Stimulated activated CD8-positive, alpha-beta memory T cell treated with anti-CD3 and anti-CD28 coated beads, Interleukin-4, amount 100 ng/mL, for 4 hours (primary cell): Measurements from ENCODE around the gene OR1S1.
"Not testable (repeated sequence)": the region's sequence is repeated elsewhere in the genome, so short reads cannot be mapped to it uniquely, and the experiment has no call there.

Source experiments
- DNase-seq, 2 donors: peaks; one replicate each; pipeline ENCODE4 v3.0.0-alpha.2; 2020; ENCODE audit warnings: low read depth in 2 of 2, low spot score in 1 of 2

The OR1S1 gene

DNA sequence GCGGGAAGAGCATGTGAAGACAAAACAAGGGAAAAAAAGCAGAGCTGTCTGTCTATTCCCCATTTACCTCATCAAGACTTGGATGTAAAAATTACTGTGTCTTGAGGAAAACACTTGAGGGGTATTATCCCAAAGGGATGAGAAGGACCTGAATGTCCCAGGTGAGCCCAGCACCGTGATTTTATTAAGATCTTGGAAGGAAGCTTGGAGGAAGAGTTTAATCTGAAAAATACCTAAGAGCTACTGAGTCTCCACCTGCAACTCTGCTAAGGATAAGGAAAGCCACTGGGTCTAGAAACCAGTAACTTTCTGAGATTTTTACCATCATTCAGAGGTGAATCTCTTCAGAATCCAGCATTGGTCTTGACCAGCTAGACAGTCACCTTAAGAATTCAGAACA, at the start of gene OR1S1:
TSS of gene OR1S1 (plus strand) at position 301 of the 400 bp plus-strand sequence.
- not testable (repeated sequence) for DNase-seq

DNA sequence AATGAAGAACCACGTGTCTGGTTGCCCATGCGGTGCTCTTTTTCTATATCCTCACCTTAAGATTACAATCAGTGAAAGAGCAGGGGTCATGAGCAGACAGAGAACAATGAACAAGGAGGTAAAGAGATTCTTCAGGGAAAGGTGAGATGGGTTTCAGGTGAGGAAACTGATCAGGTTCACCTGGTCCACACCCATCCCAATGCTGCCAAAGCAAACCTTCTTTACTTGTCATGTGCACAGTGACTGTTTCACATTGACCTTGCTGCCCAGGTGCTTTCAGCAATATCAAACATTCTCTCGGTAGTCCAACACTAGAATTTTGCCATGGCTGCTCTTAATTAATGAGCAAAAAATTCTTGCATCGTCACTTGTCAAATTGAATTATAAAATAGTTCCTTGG, 48.1 kb upstream of the OR1S1 start:
- DNase-seq: no peak

DNA sequence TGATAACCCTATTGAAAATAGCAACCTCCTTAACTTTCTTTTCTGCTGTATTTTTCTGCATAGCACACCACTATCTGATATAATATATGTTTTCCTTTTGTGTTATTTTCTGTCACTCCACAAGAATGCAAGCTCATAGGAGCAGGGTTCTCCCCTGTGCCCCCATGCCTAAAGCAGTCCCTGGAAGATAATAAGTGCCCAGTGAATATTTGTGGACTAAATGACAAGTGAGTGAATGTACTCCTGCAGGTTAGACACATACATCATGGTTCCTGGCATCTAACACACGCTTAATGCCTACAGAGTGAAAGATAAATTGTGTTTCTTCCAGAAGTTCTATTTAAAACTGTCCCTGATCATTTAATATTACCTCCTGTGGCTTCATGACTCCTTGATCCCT, 47.5 kb upstream of the OR1S1 start:
- DNase-seq: no peak

DNA sequence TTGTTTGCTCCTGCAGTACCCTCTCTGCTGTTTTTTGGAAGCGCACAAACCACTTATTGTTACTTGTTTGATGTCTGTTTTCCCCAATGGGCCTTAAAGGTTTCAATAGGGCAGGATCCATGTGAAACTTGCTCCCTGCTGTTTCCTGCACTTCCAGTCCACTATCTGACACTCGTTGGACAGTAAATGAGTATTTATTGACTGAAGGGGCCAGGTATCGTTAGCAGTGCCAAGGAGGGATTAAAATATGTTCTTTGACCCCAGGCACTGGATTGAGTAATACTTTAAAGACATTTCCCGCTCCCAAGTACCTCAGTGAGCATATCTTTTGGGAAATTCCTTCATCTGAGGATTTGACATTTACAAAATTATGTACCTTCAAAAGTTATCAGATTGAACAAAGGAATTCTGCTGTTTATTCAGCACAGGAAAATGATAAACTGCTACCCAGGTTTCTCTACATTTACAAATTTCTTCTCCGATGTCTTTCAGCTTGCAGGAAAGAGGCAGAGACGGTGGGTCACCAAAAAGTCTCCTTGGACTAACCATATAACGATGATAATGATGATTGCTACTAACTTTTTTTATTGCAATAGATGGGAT, 46.9 kb upstream of the OR1S1 start:
- no peak for DNase-seq

DNA sequence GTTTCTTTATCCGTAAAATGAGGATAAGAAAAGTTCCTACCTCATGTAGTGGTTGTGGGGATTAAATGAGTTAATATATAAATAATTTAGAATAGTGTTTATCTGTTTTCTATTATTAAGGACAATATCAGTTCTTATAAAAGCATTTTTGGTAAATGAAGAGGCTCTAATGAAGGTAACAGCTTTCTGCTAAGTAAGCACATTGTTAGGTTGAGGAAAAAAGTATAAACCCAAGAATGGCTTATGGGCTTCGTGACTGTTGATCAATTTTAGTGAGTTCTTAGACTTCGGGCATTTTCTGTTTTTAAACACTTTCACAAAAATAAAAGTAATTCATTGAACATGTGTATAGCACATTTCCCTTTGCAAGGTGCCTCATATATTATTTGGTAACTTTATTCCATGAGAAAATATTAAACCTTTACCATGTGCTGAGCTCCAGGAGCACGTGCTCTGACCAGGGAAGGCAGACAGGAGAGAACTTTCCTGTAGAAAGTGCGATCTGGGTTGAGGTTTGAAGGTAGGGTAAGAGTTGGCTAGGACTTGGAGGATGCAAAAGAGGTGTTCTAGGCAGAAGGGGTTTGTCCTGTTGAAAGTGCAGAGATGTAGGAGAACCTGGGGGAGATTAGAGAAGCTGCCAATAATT, 35.0 kb upstream of the OR1S1 start:
- DNase-seq: no peak

DNA sequence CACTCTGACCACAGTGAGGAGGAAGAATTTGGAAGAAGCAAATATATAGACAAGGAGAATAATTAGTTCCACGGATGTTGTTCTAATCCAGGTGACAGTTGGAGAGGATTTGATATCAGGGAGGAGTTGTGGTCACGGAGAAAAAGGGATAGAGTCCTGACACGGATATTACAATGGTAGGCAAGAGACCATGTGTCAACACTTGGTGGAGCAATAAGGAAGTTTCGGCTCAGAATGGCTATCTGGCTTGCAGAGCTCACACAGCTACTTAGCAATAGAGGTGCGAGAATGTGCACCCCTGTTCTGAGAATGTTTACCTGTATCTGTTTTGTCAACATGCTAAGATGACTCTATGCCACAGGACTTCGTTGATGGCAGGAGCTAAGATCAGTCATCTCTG, 34.1 kb upstream of the OR1S1 start:
- DNase-seq: no peak

DNA sequence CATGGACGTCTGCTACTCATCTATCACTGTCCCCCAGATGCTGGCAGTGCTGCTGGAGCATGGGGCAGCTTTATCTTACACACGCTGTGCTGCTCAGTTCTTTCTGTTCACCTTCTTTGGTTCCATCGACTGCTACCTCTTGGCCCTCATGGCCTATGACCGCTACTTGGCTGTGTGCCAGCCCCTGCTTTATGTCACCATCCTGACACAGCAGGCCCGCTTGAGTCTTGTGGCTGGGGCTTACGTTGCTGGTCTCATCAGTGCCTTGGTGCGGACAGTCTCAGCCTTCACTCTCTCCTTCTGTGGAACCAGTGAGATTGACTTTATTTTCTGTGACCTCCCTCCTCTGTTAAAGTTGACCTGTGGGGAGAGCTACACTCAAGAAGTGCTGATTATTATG, 32.9 kb upstream of the OR1S1 start:
- no peak for DNase-seq

DNA sequence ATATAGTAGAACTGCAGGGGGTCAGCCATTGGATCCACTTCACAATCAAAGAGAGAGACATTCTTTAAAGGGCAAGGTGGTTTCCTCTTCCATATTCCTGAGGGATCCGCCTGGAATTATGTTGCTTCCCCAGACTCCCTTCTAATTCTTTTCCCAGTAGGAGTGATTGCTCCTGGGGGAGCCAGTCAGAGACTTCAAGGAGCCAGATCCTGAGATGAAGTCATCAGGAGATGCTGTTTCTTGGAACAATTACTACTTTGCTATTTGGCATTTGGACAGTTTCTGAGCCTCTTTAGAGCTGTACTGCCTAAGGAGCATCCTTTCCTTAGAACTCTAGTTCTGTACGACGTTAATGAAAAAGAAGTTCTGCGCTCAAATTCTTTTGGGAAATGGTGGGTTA, 25.6 kb upstream of the OR1S1 start:
- no peak for DNase-seq

DNA sequence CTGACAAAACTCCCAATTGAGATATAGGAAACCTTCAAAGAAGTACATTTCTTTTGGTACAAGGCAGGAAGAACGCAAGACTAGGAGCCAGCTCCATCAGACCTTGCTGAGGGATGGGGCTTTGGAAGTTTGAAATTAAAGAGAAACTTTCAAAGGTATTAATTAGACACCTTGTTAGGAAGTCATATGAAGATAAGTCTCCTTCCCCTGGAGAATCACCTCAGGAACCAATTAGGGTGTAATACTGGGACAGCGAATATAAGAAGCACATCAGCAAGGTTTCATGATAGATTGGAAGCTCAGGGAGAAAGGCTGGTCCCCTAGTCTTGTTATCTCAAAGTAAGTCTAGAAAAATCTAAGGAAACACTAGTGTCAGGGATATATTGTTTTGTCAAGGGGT, 23.8 kb upstream of the OR1S1 start, which contains the start of gene OR9Q2:
TSS of gene OR9Q2 (plus strand) at position 301 of the 400 bp plus-strand sequence. CDS start 1,421 bp downstream, outside the sequence.
- DNase-seq: no peak

DNA sequence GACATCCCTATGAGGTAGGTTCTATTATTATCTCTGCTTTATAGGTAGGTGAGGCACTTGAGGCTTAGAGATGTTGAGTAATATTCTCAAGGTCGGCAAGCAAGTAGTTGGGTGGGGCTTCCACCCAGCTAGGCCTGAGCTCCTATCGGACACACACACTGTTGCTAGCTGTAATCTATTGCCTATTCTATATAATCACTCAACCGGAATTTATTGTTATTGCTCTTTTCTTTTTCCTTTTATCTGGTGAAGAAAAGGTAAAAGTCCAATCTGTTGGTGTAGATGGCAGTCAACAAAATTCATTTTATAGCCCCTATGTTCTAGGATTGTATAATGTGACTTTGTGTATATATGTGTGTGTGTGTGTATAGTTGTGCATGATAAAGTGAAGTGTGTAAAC, 20.3 kb upstream of the OR1S1 start:
- DNase-seq: no peak

DNA sequence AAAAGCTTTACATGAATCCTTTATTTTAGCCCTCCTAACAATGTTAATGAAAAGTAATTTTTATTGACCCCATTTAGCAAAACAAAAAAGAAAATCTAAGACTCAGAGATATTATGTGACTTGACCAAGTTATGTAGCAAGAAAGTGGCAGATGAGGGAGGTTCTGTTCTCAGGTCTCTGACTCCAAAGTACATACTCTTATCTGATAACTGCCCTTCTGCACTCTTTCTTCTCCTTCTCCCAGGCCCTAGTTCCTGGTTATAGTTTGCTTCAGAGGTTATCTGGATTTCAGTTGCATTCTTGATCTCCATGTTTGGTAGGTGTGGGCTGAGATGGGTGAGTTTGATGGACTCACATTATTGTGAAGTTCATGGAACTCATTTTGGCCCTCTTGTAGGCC, 19.1 kb upstream of the OR1S1 start:
- DNase-seq: no peak

DNA sequence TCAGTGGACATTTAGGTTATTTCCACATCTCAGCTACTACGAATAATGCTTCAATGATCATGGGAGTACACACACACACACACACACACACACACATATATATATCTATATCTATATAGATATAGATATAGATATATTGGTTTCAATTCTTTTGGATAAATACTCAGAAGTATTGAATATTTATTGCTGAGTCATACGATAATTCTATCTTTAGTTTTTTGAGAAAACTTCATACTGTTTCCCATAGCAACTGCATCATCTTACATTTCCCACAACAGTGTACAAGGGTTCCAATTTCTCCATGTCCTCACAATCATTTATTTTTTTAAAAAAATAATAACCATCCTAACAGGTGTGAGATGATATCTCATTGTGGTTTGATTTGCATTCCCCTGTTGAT, 16.6 kb upstream of the OR1S1 start:
- no peak for DNase-seq

DNA sequence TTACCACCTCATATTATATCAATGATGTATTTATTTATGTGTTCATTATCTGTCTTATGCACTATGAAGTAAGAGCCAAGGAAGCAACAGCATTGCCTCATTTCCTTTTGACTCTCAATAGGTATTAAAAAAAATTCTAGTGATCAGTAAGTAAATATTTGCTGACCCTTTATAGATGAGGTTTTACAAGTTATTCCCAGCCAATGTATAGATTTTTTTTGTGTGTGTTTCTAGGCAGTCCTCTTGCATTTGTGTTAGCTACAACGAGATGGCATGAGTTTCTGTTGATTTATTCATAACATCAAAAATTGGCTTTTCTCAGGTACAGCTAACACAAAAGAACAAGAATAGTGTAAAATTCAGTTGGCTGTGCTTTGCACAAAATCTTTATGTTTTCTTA, 13.2 kb upstream of the OR1S1 start:
- DNase-seq: no peak

DNA sequence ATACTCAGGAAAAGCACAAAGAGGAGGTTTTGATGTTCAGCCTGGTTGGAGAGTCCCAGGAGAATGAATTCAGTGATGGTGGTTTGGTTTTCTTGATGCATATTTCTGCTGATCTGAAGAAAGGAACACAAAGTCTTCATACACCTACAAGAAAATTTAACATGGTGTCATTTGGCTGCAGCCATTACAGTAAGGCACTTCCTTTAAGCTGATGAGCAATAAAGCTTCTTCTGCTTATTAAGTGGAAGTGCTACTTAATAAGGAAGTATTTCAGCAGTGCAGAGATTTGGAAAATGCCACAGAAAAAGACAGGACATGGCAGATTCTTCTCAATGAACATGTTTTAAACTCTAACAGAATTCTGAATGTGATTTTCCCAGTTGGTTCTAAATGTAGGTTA, 8.5 kb upstream of the OR1S1 start, which contains the start of gene OR1S2:
TSS of gene OR1S2 (minus strand) at position 101 of the 400 bp plus-strand sequence. CDS start at position 101, 0 bp downstream.
- DNase-seq: no peak

DNA sequence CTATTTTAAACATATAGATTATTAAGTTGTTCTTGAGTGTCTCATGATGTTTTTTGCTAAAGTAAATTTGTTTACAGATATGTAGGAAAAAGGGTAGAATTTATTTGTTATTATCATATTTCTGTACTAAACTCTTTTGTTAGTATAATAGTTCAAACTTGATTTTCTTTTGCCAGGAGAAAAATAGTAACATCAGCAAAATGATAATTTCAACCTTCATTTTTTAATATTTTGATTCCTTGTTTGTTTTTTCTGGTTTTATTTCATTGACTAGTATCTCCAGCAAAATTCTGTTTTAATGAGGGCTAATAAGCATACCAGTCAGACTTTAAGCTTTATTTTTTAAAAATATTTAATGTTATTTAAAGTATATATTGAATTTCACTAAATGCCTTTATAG, 4.0 kb downstream of the OR1S1 start:
- DNase-seq: no peak

DNA sequence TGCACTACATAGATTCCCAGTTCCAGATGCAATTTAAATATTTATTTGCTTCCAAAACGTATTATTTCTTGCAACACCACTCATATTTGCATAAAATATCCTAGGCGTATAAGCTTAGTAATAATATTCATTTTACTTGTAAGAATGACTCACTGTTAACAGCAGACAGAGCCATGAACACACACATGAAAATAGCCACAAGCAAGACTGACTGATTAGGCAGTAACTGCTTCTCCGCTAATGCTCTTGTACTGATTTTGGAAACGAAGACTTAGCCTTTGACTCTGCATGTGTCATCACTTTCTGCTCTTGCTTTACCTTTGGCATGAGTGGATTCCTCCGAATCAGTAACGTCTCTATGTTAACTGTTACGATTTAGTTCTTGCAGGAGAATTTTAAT, 10.2 kb downstream of the OR1S1 start:
- DNase-seq: no peak

DNA sequence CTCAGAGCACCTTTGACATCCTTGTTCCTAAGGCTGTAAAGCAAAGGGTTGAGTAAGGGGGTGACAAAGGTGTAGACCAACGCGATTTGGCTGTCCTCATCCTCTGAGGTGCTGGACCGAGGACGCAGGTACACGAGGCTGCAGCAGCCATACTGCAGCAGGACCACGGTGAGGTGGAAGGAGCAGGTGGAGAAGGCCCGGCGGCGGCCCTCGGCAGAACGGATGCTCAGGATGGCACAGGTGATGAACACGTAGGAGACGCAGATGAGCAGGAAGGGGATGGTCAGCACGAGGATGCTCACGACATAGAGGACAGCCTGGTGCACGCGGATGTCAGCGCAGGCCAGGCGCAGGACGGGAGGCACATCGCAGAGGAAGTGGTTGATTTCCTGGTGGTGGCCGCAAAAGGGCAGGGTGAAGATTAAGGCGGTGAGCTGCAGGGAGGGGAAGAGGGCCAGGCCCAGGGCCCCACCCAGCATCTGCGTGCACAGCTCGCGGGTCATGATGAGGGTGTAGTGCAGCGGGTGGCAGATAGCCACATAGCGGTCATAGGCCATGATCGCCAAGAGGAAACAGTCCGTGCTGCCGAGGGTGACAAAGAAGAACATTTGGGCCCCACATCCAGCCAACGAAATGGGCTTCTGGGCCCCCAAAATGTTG, 15.6 kb downstream of the OR1S1 start:
- no peak for DNase-seq

DNA sequence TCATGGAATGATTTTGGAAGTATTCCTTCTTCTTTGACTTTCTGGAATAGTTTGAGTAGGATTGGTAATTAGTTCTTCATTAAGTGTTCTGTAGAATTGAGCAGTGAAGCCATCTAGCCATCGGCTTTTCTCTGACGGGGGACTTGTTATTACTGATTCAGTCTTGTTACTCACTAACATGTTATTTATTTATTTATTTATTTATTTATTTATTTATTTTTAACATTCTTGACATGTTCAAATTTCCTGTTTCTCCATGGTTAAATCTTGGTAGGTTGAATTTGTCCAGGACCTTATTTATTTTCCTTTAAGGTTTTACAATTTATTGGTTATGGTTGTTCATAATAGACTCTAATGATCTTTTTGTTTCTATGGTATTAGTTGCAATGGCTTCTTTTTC, 31.4 kb downstream of the OR1S1 start:
- no peak for DNase-seq

DNA sequence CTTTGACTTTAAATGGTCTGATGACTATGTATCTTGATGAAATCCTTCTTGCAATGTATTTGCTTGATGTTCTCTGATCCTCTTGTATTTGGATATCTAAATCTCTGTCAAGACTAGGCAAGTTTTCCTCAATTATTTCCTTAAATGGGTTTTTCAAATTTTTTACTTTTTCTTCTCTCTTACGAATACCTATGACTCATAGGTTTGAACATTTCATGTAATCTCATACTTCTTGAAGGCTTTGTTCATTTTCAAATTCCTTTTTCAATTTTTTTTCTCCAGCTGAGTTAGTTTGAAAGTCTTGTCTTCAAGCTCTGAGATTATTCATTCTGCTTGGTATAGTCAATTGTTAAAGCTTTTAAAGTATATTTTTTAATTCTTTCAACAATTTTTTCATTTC, 42.4 kb downstream of the OR1S1 start:
- no peak for DNase-seq

DNA sequence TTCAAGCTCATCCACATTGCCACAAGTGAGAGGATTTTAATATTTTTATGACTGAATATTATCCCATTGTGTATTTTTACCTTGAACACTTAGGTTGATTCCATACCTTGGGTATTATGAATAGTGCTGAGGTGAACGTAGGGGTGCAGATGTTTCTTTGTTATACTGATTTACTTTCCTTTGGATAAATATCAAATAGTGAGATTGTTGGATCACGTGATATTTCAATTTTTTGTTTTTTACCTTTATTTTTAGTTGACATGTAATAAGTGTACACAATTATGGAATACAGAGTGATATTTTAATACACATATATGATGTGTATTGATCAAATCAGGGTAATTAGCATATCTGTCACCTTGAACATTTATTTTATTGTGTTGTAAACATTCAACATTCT, 47.5 kb downstream of the OR1S1 start:
- DNase-seq: no peak
